Stimulated activated CD4-positive, alpha-beta T cell treated with anti-CD3 and anti-CD28 coated beads, Interleukin-12 subunit alpha, Interleukin-12 subunit beta, amount 100 ng/mL, for 4 hours (primary cell): ENCODE data around the gene GRB10.
A peak's percentile ranks its signal among the peaks of the same experiment; 100 is the strongest.
"Not testable (repeated sequence)": the region's sequence is repeated elsewhere in the genome, so short reads cannot be mapped to it uniquely, and the experiment has no call there.

Source experiments
- DNase-seq: peaks from one replicate; pipeline ENCODE4 v3.0.0-alpha.2; 2020

GRB10 gene

DNA sequence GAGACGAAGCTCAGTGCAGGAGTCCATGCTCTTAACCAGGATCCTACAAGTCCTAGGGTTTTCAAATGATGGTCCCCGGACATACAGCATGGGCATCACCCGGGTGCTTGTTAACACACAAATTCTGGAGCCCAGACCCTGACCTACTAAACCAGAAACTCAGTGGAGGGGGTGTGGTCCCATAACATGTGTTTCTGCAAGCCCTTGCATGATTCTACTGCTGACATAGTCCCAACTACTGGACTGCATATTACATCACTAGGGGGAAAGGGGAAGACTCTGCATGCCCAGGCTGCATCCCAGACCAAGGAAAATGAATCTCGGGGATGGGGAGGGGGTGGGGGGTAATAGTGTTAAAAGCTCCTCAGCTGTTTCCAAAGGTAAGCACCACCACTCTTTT is 40.3 kb downstream of the GRB10 start:
- DNase-seq: no peak

DNA sequence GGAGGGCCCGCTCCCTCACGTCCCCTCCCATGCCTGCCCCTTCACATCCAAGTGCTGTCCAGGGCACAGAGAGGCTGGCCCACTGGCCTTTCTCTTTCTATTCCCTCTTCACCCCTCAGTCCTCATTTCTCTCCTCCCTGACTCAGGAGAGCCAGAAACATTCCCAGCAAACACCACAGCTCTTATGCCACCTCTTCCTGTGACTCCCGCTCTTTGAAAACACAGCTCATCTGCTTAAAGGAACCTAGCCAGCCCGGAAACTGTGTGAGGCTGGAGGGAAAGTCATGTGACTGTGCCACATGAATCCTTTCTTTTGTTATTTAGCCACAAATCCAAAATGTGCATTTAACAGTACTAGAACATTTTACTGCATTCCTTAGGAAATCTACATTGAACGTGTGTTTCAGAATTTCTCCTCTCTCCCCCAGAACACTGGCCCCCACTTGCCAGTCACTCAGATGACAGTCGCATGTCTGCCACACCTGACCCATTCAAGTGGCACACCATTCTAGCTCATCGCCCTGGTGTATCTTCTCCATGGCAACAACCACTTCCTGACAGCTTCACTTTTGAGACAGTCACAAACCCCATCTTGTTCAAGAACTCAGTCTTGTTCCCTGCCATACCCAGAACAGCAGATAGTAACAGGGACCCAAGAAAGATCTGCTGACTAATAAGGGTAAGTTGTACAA is 42.8 kb downstream of the GRB10 start:
- peak; percentile 5 for DNase-seq

DNA sequence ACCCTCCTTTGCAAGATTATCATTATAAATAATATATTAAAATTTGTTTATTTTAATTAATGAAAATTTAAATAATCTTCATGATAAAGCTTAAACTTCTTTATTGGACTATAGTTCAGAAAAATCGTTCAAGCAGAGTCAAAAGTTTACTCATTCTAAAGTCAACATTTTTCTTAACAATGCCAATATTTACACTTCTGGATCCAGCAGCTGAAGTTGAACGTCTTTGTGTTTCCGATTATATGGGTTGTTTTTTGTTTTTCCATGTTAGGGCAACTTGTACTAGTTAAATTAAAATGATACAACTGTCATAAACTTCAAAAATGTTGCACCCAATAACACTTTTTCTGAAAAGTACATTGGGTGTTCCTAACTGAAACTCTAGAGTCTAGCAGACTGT is 43.8 kb downstream of the GRB10 start:
- no peak for DNase-seq

DNA sequence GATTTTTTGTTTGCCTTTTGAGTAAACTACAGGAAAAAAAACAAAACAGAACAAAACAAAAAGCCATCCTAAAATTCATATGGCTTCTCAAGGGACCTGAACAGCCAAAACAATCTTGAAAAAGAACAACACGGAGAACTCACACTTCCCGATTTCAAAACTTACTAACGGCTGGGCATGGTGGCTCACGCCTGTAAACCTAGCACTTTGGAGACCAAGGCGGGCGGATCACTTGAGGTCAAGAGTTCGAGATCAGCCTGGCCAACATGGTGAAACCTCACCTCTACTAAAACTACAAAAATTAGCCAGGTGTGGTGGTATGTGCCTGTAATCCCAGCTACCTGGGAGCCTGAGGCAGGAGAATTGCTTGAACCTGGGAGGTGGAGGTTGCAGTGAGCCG is 46.9 kb downstream of the GRB10 start:
- not testable (repeated sequence) for DNase-seq

DNA sequence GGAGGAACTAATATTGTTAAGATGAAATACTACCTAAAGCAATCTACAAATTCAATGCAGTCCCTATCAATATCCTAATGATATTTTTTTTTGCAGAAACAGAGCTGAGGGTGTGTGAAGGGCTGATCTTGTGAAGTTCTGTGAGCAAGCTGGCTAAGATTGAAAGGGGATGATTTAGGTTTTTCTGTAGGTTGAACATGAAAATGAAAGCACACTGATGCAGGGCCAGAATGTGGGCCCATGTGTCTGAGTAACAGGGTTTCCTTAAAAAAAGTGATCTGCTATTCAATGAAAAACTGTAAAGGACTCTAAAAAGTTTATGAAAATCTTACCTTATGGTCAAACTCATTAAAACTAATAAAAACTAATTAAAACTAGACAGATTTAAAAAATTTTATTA is 47.4 kb downstream of the GRB10 start:
- no peak for DNase-seq

DNA sequence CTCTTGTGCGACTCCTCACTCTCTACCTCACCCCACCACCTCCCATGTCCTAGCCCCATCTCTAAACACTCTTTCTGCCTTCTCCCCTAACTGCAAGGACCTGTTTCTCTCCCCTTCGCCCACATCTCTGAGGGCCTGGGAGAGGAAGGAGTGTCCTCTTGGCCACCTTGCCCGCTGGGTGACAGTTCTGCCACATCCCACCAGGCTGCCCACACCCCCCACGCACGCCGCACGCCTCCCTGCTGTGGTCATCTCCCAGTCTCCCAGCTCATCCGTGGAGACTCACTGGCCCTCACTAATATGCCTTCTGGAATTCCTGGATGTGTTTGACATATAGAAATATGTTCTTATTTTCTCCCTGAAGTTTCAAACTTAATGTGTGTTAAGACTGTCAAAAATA is 48.5 kb downstream of the GRB10 start:
- no peak for DNase-seq

DNA sequence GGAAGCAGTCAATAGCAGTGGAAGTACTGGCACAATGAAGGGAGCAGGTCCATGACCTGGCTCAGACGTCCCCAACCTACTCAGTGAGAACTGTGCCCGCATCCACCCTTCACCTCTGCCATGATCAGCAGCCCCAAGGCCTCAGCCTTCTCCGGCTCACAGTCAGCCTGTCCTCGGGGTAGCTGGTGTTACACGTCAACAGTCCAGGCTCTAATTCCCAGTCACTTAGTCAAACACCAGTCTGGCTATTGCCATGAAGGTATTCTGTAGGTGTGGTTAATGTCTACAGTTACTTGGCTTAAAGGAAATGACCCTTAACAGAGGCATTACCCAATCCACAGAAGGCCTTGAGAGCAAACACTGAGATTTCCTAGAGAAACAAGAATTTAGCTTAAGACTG is 49.1 kb downstream of the GRB10 start:
- no peak for DNase-seq

DNA sequence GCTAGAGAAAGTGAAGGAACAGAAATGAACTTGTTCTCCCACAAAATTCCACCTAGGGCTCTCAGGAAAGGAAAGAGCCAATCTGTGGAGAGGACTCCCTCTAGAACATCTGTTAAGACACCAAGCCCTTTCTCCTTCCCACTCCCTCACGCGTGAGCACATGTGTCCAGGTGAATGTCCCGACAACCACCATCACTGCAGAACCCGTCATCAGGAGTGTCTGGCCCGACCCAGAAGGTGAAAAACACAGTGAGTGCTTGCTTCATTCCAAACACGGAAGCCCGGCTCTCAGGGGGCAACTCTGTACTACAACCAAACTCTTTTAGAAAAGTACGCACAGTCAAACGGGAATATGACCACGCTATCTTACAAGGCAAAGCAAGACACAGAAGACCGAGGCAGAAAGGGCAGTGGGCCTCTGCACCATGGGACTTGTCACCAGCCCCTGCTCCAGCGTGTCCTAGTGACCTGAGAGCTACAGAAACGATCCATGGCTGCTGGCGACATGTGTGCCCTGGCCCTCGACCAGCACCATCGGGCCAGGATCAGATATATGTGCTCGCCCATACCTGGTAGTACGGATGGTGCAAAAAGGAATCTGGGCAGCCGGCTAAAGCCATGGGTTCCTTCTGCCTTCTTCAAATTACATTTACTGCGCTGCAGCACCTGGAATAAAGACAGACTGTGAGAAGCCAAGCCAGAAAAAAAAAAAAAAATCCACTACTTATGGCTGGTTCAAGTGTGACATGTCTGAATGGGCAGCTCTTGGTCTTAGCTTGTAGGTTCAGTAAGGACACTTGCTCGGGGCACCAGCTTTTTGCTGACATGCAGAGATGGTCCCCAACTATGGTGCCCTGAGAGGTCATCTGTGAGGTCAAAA is 50.8 kb downstream of the GRB10 start:
- DNase-seq: no peak

DNA sequence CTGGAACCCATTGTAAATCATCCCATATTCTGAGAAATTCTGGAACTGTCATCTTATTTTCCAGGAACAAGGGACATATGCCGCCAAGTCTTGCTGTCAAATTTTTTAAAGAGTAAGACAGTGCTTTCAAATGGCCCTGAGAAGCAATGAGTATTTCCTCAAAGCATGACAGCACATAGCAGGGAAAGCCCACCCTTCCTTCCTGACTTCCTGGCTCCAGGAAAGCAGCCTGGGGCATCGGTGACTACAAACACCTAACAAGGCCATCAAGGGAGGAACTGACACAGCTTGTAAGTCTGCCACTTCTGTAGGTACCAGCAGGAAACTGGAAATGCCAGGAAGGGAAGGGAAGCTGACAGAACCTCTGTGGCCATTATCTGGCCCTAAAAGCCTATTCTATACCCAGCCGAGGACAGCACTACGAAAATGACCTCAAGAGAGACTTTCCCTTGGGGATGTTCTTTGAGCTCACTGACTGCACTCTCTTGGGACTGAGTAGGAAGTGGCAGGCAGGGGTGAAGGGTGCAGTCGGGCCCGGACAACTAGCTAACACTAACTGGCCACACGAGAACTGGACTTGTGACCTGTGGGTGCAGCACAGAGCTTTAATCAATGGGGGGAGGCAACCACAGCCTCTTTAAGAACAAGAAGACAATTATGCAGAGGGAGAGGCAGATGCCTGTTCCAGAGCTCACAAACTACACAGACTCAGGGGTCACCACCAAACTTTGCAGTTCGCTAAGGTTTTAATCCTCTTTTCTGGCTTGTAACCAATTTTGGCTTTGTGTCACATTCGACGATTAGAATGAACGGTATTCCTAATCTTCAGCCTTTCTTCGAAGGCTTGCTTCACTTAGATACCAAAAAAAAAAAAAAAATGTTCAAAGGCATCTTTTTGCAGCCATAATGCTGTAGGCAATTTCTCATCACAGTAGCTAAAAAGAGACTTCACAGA is 52.0 kb downstream of the GRB10 start:
- no peak for DNase-seq

DNA sequence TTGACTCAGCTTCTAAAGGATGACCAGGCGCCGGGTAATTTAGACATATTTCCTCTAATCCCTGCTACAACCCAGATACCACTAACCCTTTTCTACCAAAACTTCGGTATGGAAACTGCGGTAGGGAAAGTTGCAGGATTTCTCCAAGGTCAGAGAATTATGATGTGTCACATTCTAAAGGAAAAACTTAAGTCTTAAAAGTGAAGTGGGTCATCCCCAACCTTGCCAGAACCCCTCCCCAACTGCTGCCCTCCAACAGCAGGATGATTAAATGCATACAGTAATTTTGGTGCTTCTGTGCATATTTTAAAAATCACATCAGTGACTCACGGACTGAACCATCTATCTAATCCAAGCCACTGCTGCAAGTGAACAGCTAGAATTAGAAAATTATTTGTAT is 52.7 kb downstream of the GRB10 start:
- DNase-seq: no peak

DNA sequence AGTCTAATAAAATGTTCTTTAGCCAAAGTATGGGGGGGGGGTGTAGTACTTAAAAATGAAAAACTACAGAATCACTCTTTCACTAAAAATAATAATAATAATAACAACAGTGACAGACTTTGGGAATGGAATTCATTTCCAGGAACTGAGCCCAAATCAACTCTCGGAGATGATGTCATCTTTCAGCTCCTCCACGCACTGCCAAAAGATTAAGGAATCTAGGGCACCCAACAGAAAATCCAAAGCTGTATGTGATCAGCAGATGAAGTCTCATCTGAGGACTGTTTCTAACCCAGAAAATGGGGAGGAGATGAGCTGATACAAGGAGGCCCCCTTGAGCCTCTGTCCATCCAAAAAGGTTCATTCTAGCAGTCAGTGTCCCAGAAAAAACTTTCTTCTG is 54.5 kb downstream of the GRB10 start:
- DNase-seq: no peak

DNA sequence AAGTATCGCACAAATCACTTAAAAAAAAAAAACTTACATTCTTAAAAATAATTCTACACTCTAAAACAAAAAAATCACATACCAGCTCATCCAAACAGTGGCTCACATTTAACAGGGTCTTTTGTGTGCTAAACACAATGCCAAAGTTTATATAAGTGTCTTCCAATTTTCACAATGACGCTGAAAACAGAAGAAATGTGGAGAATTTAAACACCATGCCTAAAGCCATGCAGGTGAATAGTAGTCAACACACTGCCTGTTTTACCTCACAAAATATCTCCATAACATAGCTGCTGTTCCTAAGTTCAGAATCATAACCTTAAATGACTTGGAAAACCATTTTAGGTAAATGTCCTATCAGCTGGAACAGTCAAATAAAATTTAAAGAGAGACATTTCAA is 55.0 kb downstream of the GRB10 start:
- DNase-seq: no peak

DNA sequence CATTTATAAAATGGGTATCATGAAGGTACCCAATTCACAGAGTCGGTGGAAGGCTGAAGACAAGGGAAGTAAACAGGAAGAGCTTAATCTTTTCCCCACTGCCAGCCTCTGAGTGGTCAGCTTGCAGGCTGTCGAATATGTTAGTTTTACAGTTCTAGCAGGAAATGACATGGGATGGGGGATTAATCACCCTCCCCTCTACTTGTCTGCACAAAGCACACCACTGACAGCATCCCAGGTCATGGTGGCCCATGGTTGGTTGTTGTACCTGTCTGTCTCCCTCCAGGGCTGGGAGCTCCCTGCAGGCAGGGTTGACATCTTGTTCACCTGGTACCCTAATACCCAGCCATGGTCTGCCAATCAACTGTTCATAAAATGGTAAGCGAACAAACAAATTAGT is 55.6 kb downstream of the GRB10 start:
- DNase-seq: no peak

DNA sequence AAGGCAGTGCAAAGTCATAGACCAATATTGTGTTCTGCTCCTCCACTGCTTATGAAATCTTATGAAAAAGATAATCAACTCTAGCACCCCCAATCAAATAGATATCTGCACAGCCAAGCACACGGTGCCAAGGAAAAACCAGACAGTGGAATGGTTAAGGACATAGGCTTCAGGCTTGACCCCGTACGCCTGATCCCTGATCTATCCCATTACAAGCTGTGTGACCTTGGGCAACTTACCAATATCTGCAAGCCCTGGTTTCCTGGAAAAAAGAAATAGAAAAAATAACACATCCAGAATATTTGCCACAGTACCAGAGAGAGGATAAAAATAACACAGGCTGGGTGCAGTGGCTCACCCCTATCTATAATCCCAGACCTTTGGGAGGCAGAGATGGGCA is 56.9 kb downstream of the GRB10 start:
- DNase-seq: no peak

DNA sequence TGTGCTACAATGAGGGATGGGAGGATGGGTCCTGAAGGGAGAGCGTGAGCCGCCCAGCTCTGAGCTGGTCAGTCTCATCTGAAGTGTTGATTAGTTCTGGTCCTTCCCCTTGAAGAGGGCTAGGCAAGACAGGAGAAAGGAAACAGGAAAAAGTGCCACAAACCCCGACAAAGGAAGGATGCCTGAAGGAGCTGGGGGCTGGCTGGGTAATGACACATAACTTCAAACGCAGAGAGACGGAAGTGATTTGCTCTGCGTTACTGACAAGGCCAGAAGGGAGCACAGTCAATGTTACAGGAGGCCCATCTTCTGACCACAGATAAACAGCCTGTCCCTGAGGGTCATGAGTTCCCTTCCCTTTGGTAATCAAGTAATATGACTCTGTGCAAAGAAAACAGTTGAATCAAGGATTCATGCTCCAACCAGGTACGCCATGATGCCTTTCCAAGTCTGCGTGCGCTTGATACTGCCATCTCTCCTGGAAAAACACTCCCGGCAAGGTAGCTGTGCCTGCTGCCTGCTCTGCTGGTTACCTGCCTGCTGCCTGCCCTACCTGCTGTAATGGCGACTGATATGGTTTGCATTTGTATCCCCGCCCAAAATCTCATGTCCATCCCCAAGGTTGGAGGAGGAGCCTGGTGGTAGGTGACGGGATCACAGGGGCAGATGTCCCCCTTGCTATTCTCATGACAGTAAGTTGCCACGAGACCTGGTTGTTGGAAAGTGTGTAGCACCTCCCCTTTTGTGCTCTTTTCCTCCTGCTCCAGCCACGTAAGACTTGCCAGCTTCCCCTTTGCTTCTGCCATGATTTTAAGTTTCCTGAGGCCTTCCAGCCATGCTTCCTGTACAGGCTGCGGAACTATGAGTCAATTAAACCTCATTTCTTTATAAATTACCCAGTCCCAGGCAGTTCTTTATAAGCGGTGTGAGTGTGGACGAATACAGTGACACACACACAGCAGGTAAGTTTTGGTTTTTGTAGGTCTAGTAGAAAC is 57.9 kb downstream of the GRB10 start:
- no peak for DNase-seq

DNA sequence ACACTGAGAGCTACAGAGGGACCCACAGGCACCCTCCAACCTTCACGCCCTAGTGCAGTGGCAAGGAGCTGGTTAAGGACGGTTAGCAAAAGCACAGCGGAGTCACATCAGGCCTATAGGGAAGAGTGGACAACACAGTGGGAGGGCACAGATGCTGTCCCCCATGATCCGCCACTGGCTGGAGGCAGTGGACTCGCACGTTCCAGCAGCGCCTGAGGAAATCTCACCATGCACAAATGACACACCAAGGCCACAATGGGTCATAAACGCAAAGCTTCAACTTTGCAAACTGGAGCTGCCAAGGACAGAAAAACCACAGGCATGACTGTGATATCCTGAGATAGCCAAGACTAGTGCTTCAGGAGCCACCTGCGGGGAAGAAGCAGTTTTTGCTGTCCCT is 58.8 kb downstream of the GRB10 start:
- no peak for DNase-seq

DNA sequence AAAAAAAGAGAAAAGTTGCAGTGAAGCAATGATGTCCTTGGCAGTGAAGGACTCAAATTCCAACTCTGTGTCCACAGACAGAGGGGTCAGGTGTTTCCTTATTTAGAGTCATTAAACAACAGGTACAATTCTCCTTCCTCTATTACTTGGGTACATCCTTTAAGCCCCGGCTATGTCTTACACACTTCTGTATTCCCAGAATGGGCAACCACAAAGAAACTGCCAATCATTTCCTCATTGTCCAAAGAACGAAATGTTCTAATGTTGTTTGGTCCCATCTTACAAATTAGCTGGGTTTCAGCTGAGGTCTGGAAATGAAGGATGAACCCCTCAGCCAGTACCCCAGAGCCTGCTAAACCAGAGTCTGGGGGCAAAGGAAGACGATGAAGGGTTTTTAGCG is 59.5 kb downstream of the GRB10 start:
- no peak for DNase-seq

DNA sequence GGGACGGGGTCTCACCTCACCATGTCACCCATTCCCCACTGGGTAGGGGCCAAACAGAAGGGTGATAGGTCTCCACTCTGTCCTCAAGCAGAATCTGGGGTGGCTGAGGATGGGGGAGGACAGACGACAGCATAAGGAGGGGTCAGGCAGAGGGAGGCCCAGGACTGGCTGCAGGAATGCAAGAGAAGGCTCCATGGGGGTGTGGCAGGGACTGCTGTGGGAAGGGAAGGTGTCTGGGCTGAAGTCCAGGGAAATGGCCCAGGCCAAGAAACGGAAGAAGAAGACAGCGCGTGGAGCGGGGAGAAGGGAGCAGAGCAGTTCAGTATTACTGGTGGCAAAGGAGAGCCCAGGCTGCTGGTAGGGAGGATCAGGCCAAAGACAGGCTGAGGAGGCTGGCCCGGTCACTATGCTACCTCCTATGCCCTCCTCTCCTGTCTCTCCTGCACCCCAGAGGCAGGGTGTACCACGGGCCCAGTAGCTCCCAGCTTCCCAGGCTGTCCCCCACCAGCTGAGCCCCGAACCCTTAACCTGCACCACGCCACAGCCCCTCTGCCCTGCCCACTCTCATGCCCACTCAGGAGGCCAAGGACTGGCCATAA is 60.9 kb downstream of the GRB10 start:
- no peak for DNase-seq

DNA sequence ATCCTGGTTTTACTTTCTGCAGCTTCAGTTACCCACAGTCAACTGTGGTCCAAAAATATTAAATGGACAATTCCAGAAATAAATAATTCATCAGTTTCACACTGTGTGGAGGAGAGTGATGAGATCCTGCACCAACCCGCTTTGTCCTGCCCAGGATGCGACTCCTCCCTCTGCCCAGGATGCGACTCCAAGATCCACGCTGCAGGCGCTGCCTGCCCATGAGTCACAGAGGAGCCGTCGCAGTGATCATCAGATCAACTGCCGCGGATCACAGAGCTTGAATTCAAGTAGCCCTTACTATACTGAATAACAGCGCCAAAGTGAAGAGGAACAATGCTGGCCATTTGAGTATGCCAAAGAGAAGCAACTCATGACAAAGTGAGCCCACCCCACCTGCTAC is 61.5 kb downstream of the GRB10 start:
- DNase-seq: no peak

DNA sequence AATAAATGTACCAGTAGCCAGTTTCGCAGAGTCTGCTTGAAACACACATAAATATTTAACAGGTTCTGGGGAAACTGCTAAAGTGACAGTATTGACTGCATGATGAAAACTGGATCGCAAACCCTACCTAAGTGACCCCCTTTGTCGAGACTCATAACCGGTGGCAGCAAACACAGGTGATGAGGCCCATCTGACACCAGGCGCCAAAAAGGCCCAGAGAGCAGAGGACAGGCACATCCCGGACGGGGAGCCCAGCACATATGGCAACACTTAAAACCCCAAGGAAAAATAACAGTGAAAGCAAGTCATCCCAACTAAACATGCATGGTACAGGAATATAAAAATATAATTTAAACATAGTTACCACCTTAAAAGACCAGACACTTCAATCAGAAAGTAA is 62.4 kb downstream of the GRB10 start:
- no peak for DNase-seq

DNA sequence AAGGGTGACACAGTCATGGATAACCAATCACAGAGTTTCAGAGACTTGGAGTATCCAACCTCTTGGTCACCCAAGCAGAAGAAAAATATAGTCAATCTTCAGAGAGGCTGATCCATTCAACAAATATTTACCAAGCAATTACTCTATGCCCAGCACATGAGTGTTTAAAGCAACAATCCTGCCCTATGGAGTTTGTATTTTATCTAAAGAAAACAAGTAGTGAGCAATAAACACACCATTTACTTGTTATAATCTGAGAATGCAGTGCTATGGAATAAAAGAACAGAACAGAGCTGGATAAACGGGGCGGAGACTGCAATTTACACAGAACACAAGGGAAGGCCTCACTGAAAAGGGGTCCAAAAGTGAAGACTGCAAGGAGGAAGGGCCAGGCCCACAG is 63.8 kb downstream of the GRB10 start:
- no peak for DNase-seq

DNA sequence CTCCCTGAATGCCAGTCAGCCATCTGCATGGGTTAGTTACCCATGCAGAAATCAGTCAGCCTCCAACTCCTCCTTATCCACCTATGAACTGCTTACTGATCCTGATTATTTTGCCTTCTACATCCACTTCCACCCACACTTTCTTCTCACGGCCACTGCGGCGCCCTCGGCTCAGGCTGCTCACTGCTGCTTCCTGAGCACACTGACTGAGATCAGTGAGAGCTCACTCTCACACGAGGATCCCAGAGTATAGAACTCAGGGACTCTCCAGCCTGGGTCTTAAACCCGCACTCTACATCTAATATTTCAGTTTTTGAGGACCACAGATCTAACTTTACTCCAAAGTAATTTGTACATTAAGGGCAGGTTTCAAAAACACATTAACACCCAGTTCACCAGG is 64.4 kb downstream of the GRB10 start:
- DNase-seq: no peak
